Breast epithelium (tissue), 3 donors: ENCODE measurements around the gene KIF21A.

Experiments used
- POLR2A ChIP-seq: fragments of 450-650 bp; IDR thresholded peaks from one replicate; pipeline ENCODE4 v1.6.1; 2016; ENCODE audit warnings: antibody characterized with exemption, mild to moderate bottlenecking, moderate library complexity
- POLR2AphosphoS5 ChIP-seq, 3 donors: sonication (generic); formaldehyde crosslinking; IDR thresholded peaks; one replicate each; pipeline ENCODE4 v1.6.1; 2017; ENCODE audit warnings: antibody characterized with exemption in 3 of 3
- TF ChIP-seq, protein P1 (sequence below), 3 donors: fragments of 450-650 bp; IDR thresholded peaks; one replicate each; pipeline ENCODE4 v1.5.1; 2016 to 2017; ENCODE audit warnings: antibody characterized with exemption in 3 of 3, mild to moderate bottlenecking in 3 of 3, moderate library complexity in 3 of 3

DNA sequence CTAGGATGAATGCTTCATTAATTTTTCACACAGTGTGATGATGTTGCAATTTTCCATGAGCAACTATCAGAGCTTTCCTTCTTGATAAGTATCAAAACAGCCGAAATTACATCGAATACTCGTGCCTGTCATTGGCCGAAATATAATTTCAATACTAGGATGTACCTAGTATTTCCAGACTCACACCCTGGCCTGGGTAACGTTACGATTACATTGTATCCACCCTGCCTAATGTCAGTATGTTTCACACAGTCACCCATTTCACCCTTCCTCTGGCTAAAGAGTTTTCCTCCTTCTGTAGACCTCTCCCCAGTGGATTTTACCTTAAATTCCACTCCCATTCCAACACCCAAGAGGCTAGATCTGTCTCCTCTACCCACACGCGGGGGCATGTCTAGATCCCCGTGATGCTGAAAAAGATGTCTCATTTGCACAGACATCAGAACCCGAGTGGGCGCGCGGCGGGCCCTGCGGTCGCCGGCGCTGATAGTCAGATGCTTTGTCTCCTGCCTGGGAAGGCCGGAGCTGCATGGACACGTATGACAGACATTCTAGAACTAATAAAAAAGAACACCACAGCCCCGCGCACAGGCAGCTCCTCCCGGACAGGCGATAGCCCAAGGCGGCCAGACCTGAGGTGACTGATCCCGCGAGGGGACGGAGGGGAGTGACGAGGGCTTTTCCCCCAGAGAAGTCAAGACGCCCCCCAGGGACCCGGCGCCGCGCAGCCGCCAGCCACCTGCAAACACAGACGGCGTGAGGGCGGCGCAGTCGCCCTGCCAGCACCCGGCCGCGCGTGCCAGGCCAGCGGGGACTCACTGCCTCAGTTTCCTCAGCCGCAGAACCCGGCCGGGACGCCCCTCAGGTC is 723 bp downstream of the KIF21A start:
- TF ChIP-seq, protein P1, sequence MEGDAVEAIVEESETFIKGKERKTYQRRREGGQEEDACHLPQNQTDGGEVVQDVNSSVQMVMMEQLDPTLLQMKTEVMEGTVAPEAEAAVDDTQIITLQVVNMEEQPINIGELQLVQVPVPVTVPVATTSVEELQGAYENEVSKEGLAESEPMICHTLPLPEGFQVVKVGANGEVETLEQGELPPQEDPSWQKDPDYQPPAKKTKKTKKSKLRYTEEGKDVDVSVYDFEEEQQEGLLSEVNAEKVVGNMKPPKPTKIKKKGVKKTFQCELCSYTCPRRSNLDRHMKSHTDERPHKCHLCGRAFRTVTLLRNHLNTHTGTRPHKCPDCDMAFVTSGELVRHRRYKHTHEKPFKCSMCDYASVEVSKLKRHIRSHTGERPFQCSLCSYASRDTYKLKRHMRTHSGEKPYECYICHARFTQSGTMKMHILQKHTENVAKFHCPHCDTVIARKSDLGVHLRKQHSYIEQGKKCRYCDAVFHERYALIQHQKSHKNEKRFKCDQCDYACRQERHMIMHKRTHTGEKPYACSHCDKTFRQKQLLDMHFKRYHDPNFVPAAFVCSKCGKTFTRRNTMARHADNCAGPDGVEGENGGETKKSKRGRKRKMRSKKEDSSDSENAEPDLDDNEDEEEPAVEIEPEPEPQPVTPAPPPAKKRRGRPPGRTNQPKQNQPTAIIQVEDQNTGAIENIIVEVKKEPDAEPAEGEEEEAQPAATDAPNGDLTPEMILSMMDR (IDR thresholded peaks at IDR 0.05) = no peak
- TF ChIP-seq POLR2A (no peak), POLR2AphosphoS5 (IDR thresholded peaks at IDR 0.05) (no peak)
